ENCODE measurements around the gene AP5B1. TPM values are rescaled to one million over a fixed set of nuclear protein-coding genes. Genes with fewer than 3 reads are reported as not detected.

AP5B1 gene
- total and polyA plus RNA-seq, 9 of the 15 experiments (the other 6 are each of a cell fraction or from before 2014, with no cell fraction given), result 0.51 to 24.2 (median 5.1) TPM

GRCh38 chr11:65817835-65818680, 37.3 kb upstream of the AP5B1 start (continued):
- TF ChIP-seq ZNF232 (CRISPR knock-in tag; IDR thresholded peaks at IDR 0.05), result no peak
- TF ChIP-seq MYNN (IDR thresholded peaks at IDR 0.05), result no peak
- TF ChIP-seq MYNN (CRISPR knock-in tag; IDR thresholded peaks at IDR 0.05), result no peak
- TF ChIP-seq ATF6 (CRISPR knock-in tag; IDR thresholded peaks at IDR 0.05), result 0 out of 2 replicates have a peak, but pooled peaks have one; percentile 30
- TF ChIP-seq ZFP36 (IDR thresholded peaks at IDR 0.05; ENCODE audit: low read depth, low read length, partially characterized antibody), result peak; percentile 57
- no peak for TF ChIP-seq ZNF551 (CRISPR knock-in tag; IDR thresholded peaks at IDR 0.05)
- TF ChIP-seq CC2D1A (IDR thresholded peaks at IDR 0.05), result peak; percentile 20; the same call in 1 of the 2 replicates
- peak; percentile 52; the same call in 1 of the 2 replicates for TF ChIP-seq E2F3 (CRISPR knock-in tag; IDR thresholded peaks at IDR 0.05)
- no peak for TF ChIP-seq POLR2A (conservative IDR thresholded peaks at IDR 0.05)
- peak; percentile 43 to 47 for TF ChIP-seq E2F6 (IDR thresholded peaks at IDR 0.05; ENCODE audit: borderline replicate concordance in 1 of 2, extremely low read depth in 1 of 2, insufficient read depth in 1 of 2, insufficient read length in 1 of 2, low read depth in 1 of 2, low read length in 1 of 2, poor library complexity in 1 of 2, severe bottlenecking in 1 of 2)
- TF ChIP-seq ZNF431 (CRISPR knock-in tag; IDR thresholded peaks at IDR 0.05), result no peak
- TF ChIP-seq TEAD4 (IDR thresholded peaks at IDR 0.05; ENCODE audit: low read length), result no peak
- TF ChIP-seq TEAD4 (CRISPR knock-in tag; IDR thresholded peaks at IDR 0.05; ENCODE audit: borderline replicate concordance), result no peak
- TF ChIP-seq MAFK (IDR thresholded peaks at IDR 0.05; ENCODE audit: low read length), result no peak
- no peak for TF ChIP-seq LARP7 (IDR thresholded peaks at IDR 0.05)
- peak; percentile 32 for TF ChIP-seq MAX (CRISPR knock-in tag; IDR thresholded peaks at IDR 0.05)
- no peak for TF ChIP-seq ID3 (CRISPR knock-in tag; IDR thresholded peaks at IDR 0.05)
- TF ChIP-seq ID3 (tag; IDR thresholded peaks at IDR 0.05), result no peak
- TF ChIP-seq ZNF639 (CRISPR knock-in tag; conservative IDR thresholded peaks at IDR 0.05 in 1 of 2, IDR thresholded peaks at IDR 0.05 in 1 of 2), result peak in 1 of 2 experiments; percentile 78; a peak in 2 of 4 replicates
- TF ChIP-seq ARHGAP35 (IDR thresholded peaks at IDR 0.05; ENCODE audit: partially characterized antibody), result no peak
- peak; percentile 72 for TF ChIP-seq XRCC5 (IDR thresholded peaks at IDR 0.05; ENCODE audit: low read depth, low read length)
- no peak for TF ChIP-seq ELF2 (CRISPR knock-in tag; IDR thresholded peaks at IDR 0.05)
